ENCODE results near the gene RAI1.
A peak's percentile ranks its signal among the peaks of the same experiment; 100 is the strongest.

Gene RAI1

GRCh38 chr17:17804007-17804406 lies 122.7 kb downstream of the RAI1 start:
- no peak for ATAC-seq
- TF ChIP-seq ZFP3 (CRISPR knock-in tag; IDR thresholded peaks at IDR 0.05) (peak; percentile 98), ARNTL (CRISPR knock-in tag; IDR thresholded peaks at IDR 0.05; ENCODE audit: borderline replicate concordance, low read depth) (no peak), TSHZ2 (CRISPR knock-in tag; IDR thresholded peaks at IDR 0.05) (no peak)

GRCh38 chr17:17805575-17805974 lies 124.3 kb downstream of the RAI1 start:
- TF ChIP-seq PPARA (CRISPR knock-in tag; IDR thresholded peaks at IDR 0.05; ENCODE audit: borderline replicate concordance) = no peak
- no peak for TF ChIP-seq CSDC2 (CRISPR knock-in tag; IDR thresholded peaks at IDR 0.05)
- TF ChIP-seq SNAI2 (CRISPR knock-in tag; IDR thresholded peaks at IDR 0.05) = no peak
- TF ChIP-seq ZNF565 (CRISPR knock-in tag; conservative IDR thresholded peaks at IDR 0.05; ENCODE audit: low read depth) = no peak
- TF ChIP-seq ISL1 (CRISPR knock-in tag; IDR thresholded peaks at IDR 0.05) = no peak
- peak; percentile 7; the same call in 1 of the 3 replicates for ATAC-seq

GRCh38 chr17:17806035-17806434 lies 124.8 kb downstream of the RAI1 start:
- TF ChIP-seq TSHZ2 (CRISPR knock-in tag; IDR thresholded peaks at IDR 0.05) (no peak), ZNF8 (CRISPR knock-in tag; IDR thresholded peaks at IDR 0.05) (no peak), CSDC2 (CRISPR knock-in tag; IDR thresholded peaks at IDR 0.05) (no peak), ARNTL (CRISPR knock-in tag; IDR thresholded peaks at IDR 0.05; ENCODE audit: borderline replicate concordance, low read depth) (no peak), BACH2 (CRISPR knock-in tag; IDR thresholded peaks at IDR 0.05; ENCODE audit: borderline replicate concordance) (no peak)
- no peak for ATAC-seq

GRCh38 chr17:17806611-17807274 lies 125.5 kb downstream of the RAI1 start:
- ATAC-seq = no peak
- TF ChIP-seq GLIS3 (CRISPR knock-in tag; IDR thresholded peaks at IDR 0.05) = no peak
- TF ChIP-seq PATZ1 (CRISPR knock-in tag; IDR thresholded peaks at IDR 0.05; ENCODE audit: borderline replicate concordance) = no peak
- TF ChIP-seq ARNTL (CRISPR knock-in tag; IDR thresholded peaks at IDR 0.05; ENCODE audit: borderline replicate concordance, low read depth) = no peak
- TF ChIP-seq TOX (CRISPR knock-in tag; IDR thresholded peaks at IDR 0.05; ENCODE audit: borderline replicate concordance) = no peak
- TF ChIP-seq ZNF70 (CRISPR knock-in tag; IDR thresholded peaks at IDR 0.05) = no peak
- TF ChIP-seq PPARA (CRISPR knock-in tag; IDR thresholded peaks at IDR 0.05; ENCODE audit: borderline replicate concordance) = no peak
- TF ChIP-seq ZNF8 (CRISPR knock-in tag; IDR thresholded peaks at IDR 0.05) = no peak
- no peak for TF ChIP-seq CREB5 (CRISPR knock-in tag; IDR thresholded peaks at IDR 0.05; ENCODE audit: low read depth)
- TF ChIP-seq ISL1 (CRISPR knock-in tag; IDR thresholded peaks at IDR 0.05) = no peak
- no peak for TF ChIP-seq SNAI2 (CRISPR knock-in tag; IDR thresholded peaks at IDR 0.05)
- TF ChIP-seq TSHZ2 (CRISPR knock-in tag; IDR thresholded peaks at IDR 0.05) = no peak
- no peak for TF ChIP-seq CSRNP3 (CRISPR knock-in tag; IDR thresholded peaks at IDR 0.05)
- no peak for TF ChIP-seq RARB (CRISPR knock-in tag; IDR thresholded peaks at IDR 0.05)
- no peak for TF ChIP-seq ZFP3 (CRISPR knock-in tag; IDR thresholded peaks at IDR 0.05)
- TF ChIP-seq ZC3H10 (CRISPR knock-in tag; IDR thresholded peaks at IDR 0.05) = no peak
- no peak for TF ChIP-seq POU6F1 (CRISPR knock-in tag; IDR thresholded peaks at IDR 0.05; ENCODE audit: borderline replicate concordance, low read depth)

Measured in SK-N-SH treated with all-trans-retinoic acid at 6 μM for 48 hours (cell line).